ENCODE measurements around the gene CREBL2. TPM values are rescaled to one million over a fixed set of nuclear protein-coding genes. Genes with fewer than 3 reads are reported as not detected.

CREBL2 gene
- total and polyA plus RNA-seq, 10 of the 15 experiments (the other 5 are each of a cell fraction or from before 2014, with no cell fraction given), result 4.6 to 19.1 (median 13.5) TPM

DNA sequence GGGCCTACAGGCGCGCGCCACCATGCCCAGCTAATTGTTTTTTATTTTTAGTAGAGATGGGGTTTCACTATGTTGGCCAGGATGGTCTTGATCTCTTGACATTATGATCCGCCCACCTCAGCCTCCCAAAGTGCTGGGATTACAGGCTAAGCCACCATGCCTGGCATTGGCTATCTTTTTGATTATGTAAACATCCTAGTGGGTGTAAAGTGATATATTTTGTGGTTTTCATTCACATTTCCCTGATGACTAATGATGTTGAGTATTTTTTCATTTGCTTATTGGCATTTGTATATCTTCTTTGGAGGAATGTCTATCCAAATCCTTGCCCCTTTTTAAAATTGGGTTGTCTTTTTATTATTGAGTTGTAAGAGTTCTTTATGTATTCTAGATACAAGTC, 16.3 kb downstream of the CREBL2 start:
- in situ Hi-C loops (cut with MboI), result no loop called here
- ChIA-PET CTCF (interaction anchor here (1.7 to 2.3 kb wide), 2 partner anchors 12 to 109 kb away, joined by 7 to 9 read pairs; no protein-coding TSS in a partner anchor), SMC1A (ENCODE audit: uncharacterized antibody, unreplicated experiment) (interaction anchor here (0.9 to 1.5 kb wide), 2 partner anchors 12 to 109 kb away, joined by 3 read pairs; no protein-coding TSS in a partner anchor), POLR2A (interaction anchor here (0.6 kb wide), 1 partner anchor 51 kb away, joined by 3 read pairs; no protein-coding TSS in a partner anchor), RAD21 (ENCODE audit: unreplicated experiment) (no interaction called here)
- Histone ChIP-seq H2AFZ (ENCODE audit: control insufficient read depth, low read depth, low read length) (no peak overlapping the region), H3K4me3 (no peak overlapping the region), H3K4me1 (ENCODE audit: control insufficient read depth, insufficient read depth, low read length) (no peaks in the 10 kb centered on the region), H3K79me2 (ENCODE audit: control insufficient read depth, insufficient read depth, low read length) (peaks cover 2% of the 10 kb centered on the region), H3K9ac (ENCODE audit: control insufficient read depth, insufficient read depth, low read length) (no peak overlapping the region), H3K27me3 (replicated peaks in 1 of 2; ENCODE audit: control insufficient read depth in 2 of 2, insufficient read depth in 2 of 2, low read length in 1 of 2) (no peaks in the 10 kb centered on the region), H3K9me3 (replicated peaks; ENCODE audit: control insufficient read depth, insufficient read depth, low read length) (peaks cover 4% of the 10 kb centered on the region; the same call in 2 of the 3 replicates), H3K4me2 (ENCODE audit: control insufficient read depth, insufficient read depth) (no peak overlapping the region), H3K27ac (ENCODE audit: control insufficient read depth, insufficient read depth) (no peak overlapping the region), H4K20me1 (ENCODE audit: control insufficient read depth, insufficient read depth) (no peaks in the 10 kb centered on the region), H3K36me3 (ENCODE audit: control insufficient read depth in 2 of 2, insufficient read depth in 2 of 2, low read length in 1 of 2) (peaks cover 0 to 1% of the 10 kb centered on the region in 2 experiments; a peak in 1 of 4 replicates)
- 100% methylated on average over 4 of the region's 4 CpGs for WGBS (ENCODE audit: insufficient coverage, insufficient replicate concordance, low lambda C conversion rate, missing lambda C conversion rate)
- no peak for TF ChIP-seq ESRRA (IDR thresholded peaks at IDR 0.05; ENCODE audit: low read length)
- TF ChIP-seq, protein P1, sequence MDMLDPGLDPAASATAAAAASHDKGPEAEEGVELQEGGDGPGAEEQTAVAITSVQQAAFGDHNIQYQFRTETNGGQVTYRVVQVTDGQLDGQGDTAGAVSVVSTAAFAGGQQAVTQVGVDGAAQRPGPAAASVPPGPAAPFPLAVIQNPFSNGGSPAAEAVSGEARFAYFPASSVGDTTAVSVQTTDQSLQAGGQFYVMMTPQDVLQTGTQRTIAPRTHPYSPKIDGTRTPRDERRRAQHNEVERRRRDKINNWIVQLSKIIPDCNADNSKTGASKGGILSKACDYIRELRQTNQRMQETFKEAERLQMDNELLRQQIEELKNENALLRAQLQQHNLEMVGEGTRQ (IDR thresholded peaks at IDR 0.05; ENCODE audit: borderline replicate concordance, low read depth, low read length), result no peak
- TF ChIP-seq POLR2AphosphoS2 (IDR thresholded peaks at IDR 0.05; ENCODE audit: low read depth, low read length), result no peak
- TF ChIP-seq TCF7 (IDR thresholded peaks at IDR 0.05; ENCODE audit: borderline replicate concordance), result no peak
- TF ChIP-seq CREB1 (IDR thresholded peaks at IDR 0.05; ENCODE audit: low read depth), result no peak
- TF ChIP-seq SRF (IDR thresholded peaks at IDR 0.05; ENCODE audit: low read depth in 2 of 2, low read length in 2 of 2), result no peak
- TF ChIP-seq CBX3 (IDR thresholded peaks at IDR 0.05; ENCODE audit: borderline replicate concordance, low read depth), result no peak
- no peak for TF ChIP-seq SREBF1 (IDR thresholded peaks at IDR 0.05; ENCODE audit: low read length)
- ATAC-seq, result no peak
- FAIRE-seq, result no peak
- intact Hi-C loops (cut with micrococcal nuclease; ENCODE audit: unreplicated experiment), result no loop called here
- DNase-seq (ENCODE audit: low read depth, low spot score), result no peak
- BruUV-seq (replicated peaks), result no TSS peak

All from GM12878 (cell line).